IMR-90 (cell line): ENCODE measurements around the gene RPS27L. TPM values are rescaled to one million over a fixed set of nuclear protein-coding genes. Genes with fewer than 3 reads are reported as not detected.

Source experiments
- ATAC-seq: fragments of 200-7000 bp; cut with Tn5 transposase; 2 replicates; pipeline ENCODE4 v1.9.1; 2020; ENCODE audit warnings: low read depth, mild to moderate bottlenecking, moderate library complexity
- BruUV-seq: library from RNA; stranded (reverse); fragments of 400-500 nt; replicated peaks from 2 replicates; lab custom pipeline; 2021; lab: Mats Ljungman, UMichigan
- CTCF ChIA-PET: fragments of 300-600 bp; formaldehyde crosslinking; extraction: SDS; loops from one replicate; lab custom pipeline; 2021; ENCODE audit warnings: antibody characterized with exemption; lab: Yijun Ruan, JAX
- POLR2A ChIA-PET: fragments of 300-600 bp; sonication (Branson Sonifier 250); formaldehyde crosslinking; loops from one replicate; lab custom pipeline; 2022; ENCODE audit warnings: antibody characterized with exemption; ENCODE audit not compliant: unreplicated experiment; lab: Charles Lee
- DNase-seq: peaks from one replicate; pipeline ENCODE4 v3.0.0; 2013
- H2AFZ ChIP-seq: replicated peaks from 2 replicates; pipeline ENCODE3; 2013; ENCODE audit warnings: low read length, mild to moderate bottlenecking; ENCODE audit not compliant: poor library complexity
- H2AK5ac ChIP-seq: 2 replicates; pipeline ENCODE4 v1.6.1; 2013; ENCODE audit warnings: low read depth, low read length, inconsistent platforms
- H2AK9ac ChIP-seq: replicated peaks from 2 replicates; pipeline ENCODE3; 2013; ENCODE audit warnings: mild to moderate bottlenecking, low read depth, low read length, moderate library complexity; ENCODE audit not compliant: poor library complexity
- H2BK120ac ChIP-seq: 2 replicates; pipeline ENCODE4 v1.6.1; 2013; ENCODE audit warnings: low read depth, low read length, inconsistent platforms
- H2BK15ac ChIP-seq: 3 replicates; pipeline ENCODE4 v1.6.1; 2013; ENCODE audit warnings: low read depth, low read length, inconsistent platforms
- H2BK20ac ChIP-seq: 2 replicates; pipeline ENCODE4 v1.6.1; 2013; ENCODE audit warnings: low read depth, mild to moderate bottlenecking, inconsistent platforms, low read length, moderate library complexity
- H2BK5ac ChIP-seq: 2 replicates; pipeline ENCODE4 v1.6.1; 2013; ENCODE audit warnings: mild to moderate bottlenecking, low read depth, low read length, inconsistent platforms; ENCODE audit not compliant: poor library complexity, severe bottlenecking
- H3K14ac ChIP-seq: replicated peaks from 2 replicates; pipeline ENCODE4 v1.6.1; 2013; ENCODE audit warnings: low read depth, low read length, inconsistent platforms
- H3K18ac ChIP-seq: 2 replicates; pipeline ENCODE4 v1.6.1; 2013; ENCODE audit warnings: low read depth, low read length, control low read depth
- H3K23ac ChIP-seq: 2 replicates; pipeline ENCODE4 v1.6.1; 2013; ENCODE audit warnings: low read depth, low read length, inconsistent platforms
- H3K27ac ChIP-seq: 2 replicates; pipeline ENCODE4 v1.5.1; 2013; ENCODE audit warnings: mild to moderate bottlenecking, control low read depth, low read length; ENCODE audit not compliant: insufficient read depth
- H3K27me3 ChIP-seq: 2 replicates; pipeline ENCODE4 v1.6.1; 2013; ENCODE audit warnings: low read length; ENCODE audit not compliant: control insufficient read depth, insufficient read depth
- H3K36me3 ChIP-seq: 2 replicates; pipeline ENCODE4 v1.6.1; 2013; ENCODE audit warnings: low read length, mixed read lengths; ENCODE audit not compliant: control insufficient read depth, insufficient read depth
- H3K4ac ChIP-seq: 2 replicates; pipeline ENCODE4 v1.6.1; 2013; ENCODE audit warnings: low read depth, low read length, inconsistent platforms
- H3K4me1 ChIP-seq: 2 replicates; pipeline ENCODE4 v1.6.1; 2013; ENCODE audit warnings: low read length, mixed read lengths; ENCODE audit not compliant: control insufficient read depth, insufficient read depth
- H3K4me2 ChIP-seq: 2 replicates; pipeline ENCODE4 v1.6.1; 2013; ENCODE audit warnings: low read depth, mild to moderate bottlenecking, control low read depth, low read length, moderate library complexity
- H3K4me3 ChIP-seq: 2 replicates; pipeline ENCODE4 v1.5.1; 2013; ENCODE audit warnings: low read depth, mild to moderate bottlenecking, control low read depth, low read length, moderate library complexity; ENCODE audit not compliant: insufficient read depth
- H3K56ac ChIP-seq: 2 replicates; pipeline ENCODE4 v1.6.1; 2013; ENCODE audit warnings: low read length, inconsistent platforms; ENCODE audit not compliant: insufficient read depth; ENCODE audit errors: extremely low read depth
- H3K79me1 ChIP-seq, 2 experiments: 2 replicates each; pipeline ENCODE4 v1.6.1; 2013; ENCODE audit warnings: low read length in 2 of 2, inconsistent platforms in 1 of 2, low read depth in 1 of 2
- H3K9ac ChIP-seq: 2 replicates; pipeline ENCODE4 v1.6.1; 2013; ENCODE audit warnings: low read depth, low read length, control low read depth
- H3K9me1 ChIP-seq: 2 replicates; pipeline ENCODE4 v1.6.1; 2013; ENCODE audit warnings: low read length, inconsistent platforms; ENCODE audit not compliant: insufficient read depth
- H3K9me3 ChIP-seq: 2 replicates; pipeline ENCODE4 v1.6.1; 2013; ENCODE audit warnings: low read length; ENCODE audit not compliant: control insufficient read depth, insufficient read depth
- H4K20me1 ChIP-seq: 2 replicates; pipeline ENCODE4 v1.6.1; 2013; ENCODE audit warnings: low read length, inconsistent platforms; ENCODE audit not compliant: insufficient read depth
- H4K5ac ChIP-seq: 2 replicates; pipeline ENCODE4 v1.6.1; 2013; ENCODE audit warnings: mild to moderate bottlenecking, low read depth, low read length, control low read depth
- H4K8ac ChIP-seq, 2 experiments: 2 replicates each; pipeline ENCODE4 v1.6.1; 2013; ENCODE audit warnings: low read depth in 2 of 2, low read length in 2 of 2, control low read depth in 1 of 2, inconsistent platforms in 1 of 2
- H4K91ac ChIP-seq: 2 replicates; pipeline ENCODE4 v1.6.1; 2013; ENCODE audit warnings: low read depth, low read length, inconsistent platforms; ENCODE audit not compliant: insufficient read depth
- FOS ChIP-seq: fragments of 150-350 bp; IDR thresholded peaks from 2 replicates; pipeline ENCODE4 v1.6.1; 2016; ENCODE audit warnings: low read depth, low read length
- NFE2L2 ChIP-seq: fragments of 150-350 bp; IDR thresholded peaks from 2 replicates; pipeline ENCODE4 v1.6.1; 2016; ENCODE audit warnings: low read depth, mild to moderate bottlenecking, low read length
- WGBS, 2 experiments: methylation state at CpG; one replicate each; pipeline versions ENCODE4 v1.1.5 to v1.1.7; 2013; ENCODE audit warnings: missing lambda C conversion rate in 2 of 2; ENCODE audit not compliant: insufficient read length in 1 of 2; ENCODE audit errors: extremely low coverage in 2 of 2; 5-methylcytosine and 5-hydroxymethylcytosine counted together
- dilution Hi-C: fragments of 300-500 bp; cut with HindIII; formaldehyde crosslinking; loops from one replicate; pipeline ENCODE4 v1.14.3; 2018; ENCODE audit warnings: low sequenced_read_pairs; ENCODE audit not compliant: unreplicated experiment
- in situ Hi-C: fragments of 300-500 bp; cut with MboI; formaldehyde crosslinking; loops from 3 replicates; pipeline ENCODE4 v1.14.3; 2019; ENCODE audit warnings: low sequenced_read_pairs, inconsistent platforms, mixed read lengths
- intact Hi-C: fragments of 100-400 bp; cut with micrococcal nuclease; formaldehyde crosslinking; loops from 2 replicates; pipeline ENCODE4 v1.10.0; 2022
- polyA plus RNA-seq, 3 experiments: library from polyadenylated mRNA; depleted of rRNA; stranded (reverse); fragments of >200 nt; gene quantifications; 2 replicates each; pipeline ENCODE4 v1.2.3, GENCODE V29; 2012; ENCODE audit warnings: low replicate concordance in 1 of 3
- total RNA-seq: library from RNA; depleted of rRNA; stranded (reverse); fragments of >200 nt; gene quantifications from 2 replicates; pipeline ENCODE4 v1.2.3, GENCODE V29; 2012

RPS27L gene
- total and polyA plus RNA-seq, 2 of the 4 experiments (the other 2 are of a cell fraction): 53.1 to 302 TPM

DNA sequence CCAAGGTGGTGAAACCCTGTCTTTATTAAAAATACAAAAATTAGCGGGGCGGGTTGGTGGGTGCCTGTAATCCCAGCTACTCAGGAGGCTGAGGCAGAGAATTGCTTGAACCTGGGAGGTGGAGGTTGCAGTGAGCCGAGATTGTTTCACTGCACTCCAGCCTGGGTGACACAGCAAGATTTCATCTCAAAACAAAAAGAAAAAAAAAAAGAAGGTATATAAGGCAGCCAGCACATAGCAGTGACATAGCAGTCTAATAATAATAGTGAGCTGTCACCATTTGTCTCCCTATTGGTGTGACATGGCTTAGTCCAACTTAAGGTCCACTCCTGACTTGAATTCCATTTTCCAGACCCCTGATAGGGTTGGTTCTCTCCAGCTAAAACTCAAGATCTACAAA is 44.4 kb downstream of the RPS27L start:
- CTCF ChIA-PET: interaction anchor here (0.5 to 0.6 kb wide), 2 partner anchors 149 to 322 kb away, joined by 3 to 7 read pairs; no protein-coding TSS in a partner anchor
- H3K9me3 ChIP-seq: peaks cover 6% of the 10 kb centered on the region
- peak overlapping the region; percentile 72; the same call in 1 of the 2 replicates for H3K14ac ChIP-seq
- dilution Hi-C loops: no loop called here
- no peaks in the 10 kb centered on the region for H4K20me1 ChIP-seq
- peak overlapping the region; percentile 66; the same call in 1 of the 2 replicates for H3K18ac ChIP-seq
- H2AK5ac ChIP-seq: no peak overlapping the region
- H3K4me1 ChIP-seq: peaks cover 12% of the 10 kb centered on the region
- POLR2A ChIA-PET: interaction anchor here (0.6 kb wide), 1 partner anchor 83 kb away, joined by 3 read pairs; no protein-coding TSS in a partner anchor
- peak overlapping the region; percentile 53 for H2BK5ac ChIP-seq
- BruUV-seq: no TSS peak
- no peak for TF ChIP-seq FOS
- TF ChIP-seq NFE2L2: peak; percentile 57; the same call in 1 of the 2 replicates
- H3K23ac ChIP-seq: peak overlapping the region; percentile 67; the same call in 1 of the 2 replicates
- no peak overlapping the region for H3K4me3 ChIP-seq
- intact Hi-C loops: no loop called here
- no peak overlapping the region for H3K9ac ChIP-seq
- H2BK20ac ChIP-seq: peak overlapping the region; percentile 43
- H4K5ac ChIP-seq: no peak overlapping the region
- ATAC-seq: no peak
- in situ Hi-C loops: no loop called here
- no peak overlapping the region for H3K4me2 ChIP-seq
- H3K27me3 ChIP-seq: no peaks in the 10 kb centered on the region
- peak overlapping the region; percentile 45; the same call in 1 of the 3 replicates for H2BK15ac ChIP-seq
- H3K4ac ChIP-seq: peak overlapping the region; percentile 28; the same call in 1 of the 2 replicates
- H2AK9ac ChIP-seq: no peak overlapping the region
- no peak overlapping the region for H2AFZ ChIP-seq
- H3K36me3 ChIP-seq: no peaks in the 10 kb centered on the region
- no peak overlapping the region for H4K91ac ChIP-seq
- H3K9me1 ChIP-seq: peaks cover 10% of the 10 kb centered on the region
- WGBS, 2 experiments: no CpG with 5 or more reads among the region's 3 CpGs
- peak; percentile 36 for DNase-seq
- no peak overlapping the region for H3K56ac ChIP-seq
- peak overlapping the region in 1 of 2 experiments; percentile 76; a peak in 2 of 4 replicates for H4K8ac ChIP-seq
- peaks cover 0 to 3% of the 10 kb centered on the region in 2 experiments; a peak in 1 of 4 replicates for H3K79me1 ChIP-seq
- peak overlapping the region; percentile 96 for H2BK120ac ChIP-seq
- H3K27ac ChIP-seq: no peak overlapping the region
